Measurements from ENCODE around the gene CREG1.

Gene CREG1

GRCh38 chr1:167532964-167533824 lies 20.4 kb downstream of the CREG1 start:
- TF ChIP-seq MAX (IDR thresholded peaks at IDR 0.05) = no peak
- no peak for TF ChIP-seq ZBTB7A (IDR thresholded peaks at IDR 0.05; ENCODE audit: low read depth)
- TF ChIP-seq EP300 (IDR thresholded peaks at IDR 0.05; ENCODE audit: borderline replicate concordance) = no peak
- TF ChIP-seq CREB1 (IDR thresholded peaks at IDR 0.05; ENCODE audit: low read depth) = no peak
- TF ChIP-seq USF1 (IDR thresholded peaks at IDR 0.05) = no peak
- no peak for TF ChIP-seq FOXM1 (IDR thresholded peaks at IDR 0.05; ENCODE audit: borderline replicate concordance, low read depth)
- TF ChIP-seq EGR1 (IDR thresholded peaks at IDR 0.05) = no peak
- no peak for TF ChIP-seq REST (IDR thresholded peaks at IDR 0.05; ENCODE audit: low read depth)
- no peak for TF ChIP-seq TAF1 (IDR thresholded peaks at IDR 0.05; ENCODE audit: low read depth)
- no peak for TF ChIP-seq CEBPB (IDR thresholded peaks at IDR 0.05)
- no peak for TF ChIP-seq TEAD4 (IDR thresholded peaks at IDR 0.05)
- TF ChIP-seq NFIC (IDR thresholded peaks at IDR 0.05) = no peak
- no peak for TF ChIP-seq RAD21 (IDR thresholded peaks at IDR 0.05; ENCODE audit: low read depth)
- TF ChIP-seq YY1 (IDR thresholded peaks at IDR 0.05; ENCODE audit: low read depth) = no peak
- TF ChIP-seq TCF12 (IDR thresholded peaks at IDR 0.05; ENCODE audit: low read depth) = no peak

- TF ChIP-seq CREB1 (IDR thresholded peaks at IDR 0.05; ENCODE audit: low read depth) = no peak
- TF ChIP-seq EGR1 (IDR thresholded peaks at IDR 0.05) = no peak
- no peak for TF ChIP-seq TCF12 (IDR thresholded peaks at IDR 0.05; ENCODE audit: low read depth)
- TF ChIP-seq TEAD4 (IDR thresholded peaks at IDR 0.05) = no peak
- no peak for TF ChIP-seq TAF1 (IDR thresholded peaks at IDR 0.05; ENCODE audit: low read depth)
- TF ChIP-seq EP300 (IDR thresholded peaks at IDR 0.05; ENCODE audit: borderline replicate concordance) = no peak
- TF ChIP-seq REST (IDR thresholded peaks at IDR 0.05; ENCODE audit: low read depth) = no peak
- no peak for TF ChIP-seq YY1 (IDR thresholded peaks at IDR 0.05; ENCODE audit: low read depth)
- no peak for TF ChIP-seq FOXM1 (IDR thresholded peaks at IDR 0.05; ENCODE audit: borderline replicate concordance, low read depth)
- no peak for TF ChIP-seq MAX (IDR thresholded peaks at IDR 0.05)
- no peak for TF ChIP-seq USF1 (IDR thresholded peaks at IDR 0.05)
- no peak for TF ChIP-seq CEBPB (IDR thresholded peaks at IDR 0.05)
- TF ChIP-seq NFIC (IDR thresholded peaks at IDR 0.05) = no peak
- no peak for TF ChIP-seq RAD21 (IDR thresholded peaks at IDR 0.05; ENCODE audit: low read depth)
- TF ChIP-seq ZBTB7A (IDR thresholded peaks at IDR 0.05; ENCODE audit: low read depth) = no peak
Measured at GRCh38 chr1:167532375-167532774, 21.2 kb downstream of the CREG1 start.

- no peak for TF ChIP-seq RAD21 (IDR thresholded peaks at IDR 0.05; ENCODE audit: low read depth)
- no peak for TF ChIP-seq EGR1 (IDR thresholded peaks at IDR 0.05)
- no peak for TF ChIP-seq NFIC (IDR thresholded peaks at IDR 0.05)
- TF ChIP-seq CEBPB (IDR thresholded peaks at IDR 0.05) = no peak
- TF ChIP-seq TAF1 (IDR thresholded peaks at IDR 0.05; ENCODE audit: low read depth) = no peak
- TF ChIP-seq TEAD4 (IDR thresholded peaks at IDR 0.05) = no peak
- no peak for TF ChIP-seq YY1 (IDR thresholded peaks at IDR 0.05; ENCODE audit: low read depth)
- no peak for TF ChIP-seq MAX (IDR thresholded peaks at IDR 0.05)
- no peak for TF ChIP-seq USF1 (IDR thresholded peaks at IDR 0.05)
- no peak for TF ChIP-seq REST (IDR thresholded peaks at IDR 0.05; ENCODE audit: low read depth)
- no peak for TF ChIP-seq TCF12 (IDR thresholded peaks at IDR 0.05; ENCODE audit: low read depth)
- TF ChIP-seq ZBTB7A (IDR thresholded peaks at IDR 0.05; ENCODE audit: low read depth) = no peak
- no peak for TF ChIP-seq CREB1 (IDR thresholded peaks at IDR 0.05; ENCODE audit: low read depth)
- TF ChIP-seq FOXM1 (IDR thresholded peaks at IDR 0.05; ENCODE audit: borderline replicate concordance, low read depth) = no peak
- TF ChIP-seq EP300 (IDR thresholded peaks at IDR 0.05; ENCODE audit: borderline replicate concordance) = no peak
Measured at GRCh38 chr1:167529829-167530474, 23.6 kb downstream of the CREG1 start.
